Stimulated activated CD4-positive, alpha-beta T cell treated with anti-CD3 and anti-CD28 coated beads, TNF-alpha, amount 100 ng/mL, for 24 hours (primary cell): Measurements from ENCODE around the gene ADRA2C.

Experiments
- DNase-seq, 3 experiments: peaks; one replicate each; pipeline ENCODE4 v3.0.0-alpha.2; 2020; ENCODE audit warnings: low read depth in 3 of 3

ADRA2C gene

DNA sequence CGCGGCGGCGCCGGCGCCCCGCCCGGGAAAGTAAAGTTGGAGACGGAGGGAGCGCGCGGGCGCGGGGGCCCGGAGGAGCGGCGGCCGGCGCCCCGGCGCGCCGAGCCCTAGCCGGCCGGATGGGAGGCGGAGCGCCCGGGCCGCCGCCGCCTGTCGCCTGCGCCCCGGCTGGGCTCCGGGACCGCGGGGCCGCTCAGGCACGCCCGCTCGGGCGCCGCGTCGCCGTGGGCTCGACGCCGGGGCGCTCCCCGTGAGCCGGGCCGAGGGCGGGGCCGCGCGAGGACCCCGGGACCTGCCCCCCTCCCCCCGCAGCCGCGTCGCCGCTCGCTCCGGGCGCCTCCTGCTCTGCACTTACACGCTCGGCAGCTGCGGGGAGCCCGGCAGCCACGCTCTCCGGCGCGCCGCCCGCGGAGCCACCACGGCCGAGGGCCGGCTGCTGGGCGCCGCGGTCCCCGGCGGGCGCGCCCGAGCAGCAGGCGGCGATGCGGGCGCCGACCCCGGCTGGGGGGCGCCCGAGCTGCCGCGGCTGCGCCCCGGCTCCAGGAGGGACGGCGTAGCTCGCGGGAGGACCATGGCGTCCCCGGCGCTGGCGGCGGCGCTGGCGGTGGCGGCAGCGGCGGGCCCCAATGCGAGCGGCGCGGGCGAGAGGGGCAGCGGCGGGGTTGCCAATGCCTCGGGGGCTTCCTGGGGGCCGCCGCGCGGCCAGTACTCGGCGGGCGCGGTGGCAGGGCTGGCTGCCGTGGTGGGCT, at the start of gene ADRA2C:
TSS of gene ADRA2C (plus strand) at position 350 of the 749 bp plus-strand sequence. CDS start at position 572, 222 bp downstream.
- DNase-seq, result no peak

DNA sequence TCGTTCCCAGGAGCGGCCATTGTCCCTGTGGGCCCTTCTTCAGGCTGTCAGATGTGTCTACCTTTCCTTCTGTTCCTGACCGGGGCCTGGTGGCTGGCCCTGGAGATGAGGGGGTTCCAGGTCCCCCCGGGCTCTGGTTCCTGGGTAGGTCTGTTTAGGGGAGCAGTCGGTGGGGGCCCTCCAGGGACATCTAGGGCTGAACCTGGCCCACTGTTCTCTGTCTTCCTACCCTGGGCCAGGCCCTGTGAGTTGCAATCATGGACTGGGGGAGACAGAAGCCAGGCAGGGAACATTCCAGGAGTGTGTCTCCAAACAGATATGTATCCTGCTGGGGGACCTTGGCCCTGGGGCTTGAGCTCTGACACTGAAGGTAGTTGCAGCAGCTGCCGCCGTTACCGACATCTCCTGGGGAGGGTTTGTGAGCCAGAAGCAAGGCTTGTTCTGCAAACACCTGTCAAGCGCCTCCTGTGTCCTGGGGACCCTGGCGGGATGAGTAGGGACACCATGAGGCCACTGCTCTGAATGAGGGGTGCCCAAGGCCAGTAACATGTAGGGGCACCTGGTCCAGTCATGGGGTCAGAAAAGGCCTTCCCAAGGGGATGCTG, 49.5 kb upstream of the ADRA2C start:
- no peak for DNase-seq

GRCh38 chr4:3717241-3717640, 48.9 kb upstream of the ADRA2C start:
- DNase-seq, result no peak

GRCh38 chr4:3718462-3718861, 47.7 kb upstream of the ADRA2C start:
- DNase-seq, result no peak

GRCh38 chr4:3719191-3719590, 47.0 kb upstream of the ADRA2C start:
- DNase-seq, result no peak

DNA sequence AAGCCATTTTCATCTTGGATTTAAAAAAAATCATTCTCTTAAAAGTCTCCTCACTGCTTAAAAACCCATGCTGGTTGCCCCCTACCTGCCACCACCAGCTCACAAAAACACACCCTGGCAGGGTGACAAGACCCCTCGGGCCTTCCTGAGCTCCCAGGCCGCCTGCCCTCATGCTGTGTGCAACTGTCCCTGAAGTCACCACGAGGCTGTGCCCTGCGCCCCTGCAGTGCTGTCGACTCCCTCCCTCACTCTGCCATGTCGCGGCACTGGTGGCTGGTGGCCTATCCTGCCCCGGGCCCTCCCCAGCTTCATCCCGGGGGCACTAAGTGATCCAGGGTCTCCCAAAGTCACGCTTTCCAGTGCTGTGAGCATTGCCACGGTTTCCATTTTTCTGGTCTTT, 46.3 kb upstream of the ADRA2C start:
- DNase-seq, result no peak

DNA sequence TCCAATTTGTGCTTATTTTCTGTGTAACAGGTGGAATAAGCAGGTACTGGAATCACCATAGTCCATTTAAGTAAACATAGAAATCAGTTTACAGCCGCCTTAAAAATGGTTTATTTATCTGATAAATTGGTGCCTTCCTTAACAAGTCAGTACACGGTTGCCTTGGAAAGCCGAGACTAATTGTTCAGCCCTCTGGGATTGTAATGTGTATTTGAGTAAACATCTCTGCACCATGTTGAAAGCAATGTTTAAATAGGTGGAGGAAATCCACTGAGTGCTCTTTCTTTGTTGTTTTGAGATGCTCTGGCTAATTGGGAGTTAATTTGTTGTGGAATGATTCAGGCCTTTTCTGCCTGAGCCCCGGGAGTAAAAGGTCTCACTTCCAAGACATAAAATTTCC, 45.7 kb upstream of the ADRA2C start:
- no peak for DNase-seq

DNA sequence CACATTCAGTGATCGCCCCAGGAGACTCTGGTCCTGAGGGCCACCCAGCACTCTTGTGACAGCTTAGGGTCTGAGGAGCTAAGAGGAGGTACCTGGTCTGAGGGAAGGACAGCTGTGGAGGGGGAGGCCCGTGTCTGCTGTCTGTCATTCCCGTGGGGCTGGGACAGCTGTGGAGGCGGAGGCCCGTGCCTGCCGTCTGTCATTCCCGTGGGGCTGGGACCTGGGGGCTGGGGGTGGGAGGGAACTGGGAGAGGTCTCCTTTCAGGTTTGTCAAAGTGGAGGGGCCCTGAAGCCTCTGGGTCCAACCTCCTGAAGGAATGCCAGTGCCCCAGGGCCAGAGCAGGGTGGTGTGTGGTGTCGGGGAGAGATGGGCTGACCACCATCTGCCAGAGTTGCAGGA, 45.0 kb upstream of the ADRA2C start:
- no peak for DNase-seq

DNA sequence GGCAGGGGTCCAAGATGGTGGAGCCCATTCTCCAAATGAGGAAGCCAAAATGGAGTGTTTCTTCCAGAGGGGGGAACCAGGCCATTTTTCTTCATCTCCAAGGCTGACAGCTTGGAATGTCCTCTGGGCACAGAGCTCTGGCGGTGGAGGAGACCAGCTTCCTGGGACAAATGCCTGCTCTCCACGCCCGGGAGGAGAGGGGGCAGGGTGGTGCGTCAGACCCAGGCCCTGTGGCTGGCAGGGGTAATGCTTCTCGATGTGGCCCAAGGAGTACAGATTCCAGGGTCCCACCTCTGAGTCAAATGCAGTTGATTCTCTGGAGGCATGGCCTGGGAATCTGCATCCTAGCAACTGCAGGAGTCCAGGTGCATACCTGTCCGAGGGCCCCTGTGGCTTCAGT, 44.6 kb upstream of the ADRA2C start:
- no peak for DNase-seq

GRCh38 chr4:3722446-3723231, 43.5 kb upstream of the ADRA2C start:
- DNase-seq, result no peak

GRCh38 chr4:3723232-3723642, 42.9 kb upstream of the ADRA2C start:
- DNase-seq, result no peak

GRCh38 chr4:3724319-3725231, 41.6 kb upstream of the ADRA2C start:
- no peak for DNase-seq

DNA sequence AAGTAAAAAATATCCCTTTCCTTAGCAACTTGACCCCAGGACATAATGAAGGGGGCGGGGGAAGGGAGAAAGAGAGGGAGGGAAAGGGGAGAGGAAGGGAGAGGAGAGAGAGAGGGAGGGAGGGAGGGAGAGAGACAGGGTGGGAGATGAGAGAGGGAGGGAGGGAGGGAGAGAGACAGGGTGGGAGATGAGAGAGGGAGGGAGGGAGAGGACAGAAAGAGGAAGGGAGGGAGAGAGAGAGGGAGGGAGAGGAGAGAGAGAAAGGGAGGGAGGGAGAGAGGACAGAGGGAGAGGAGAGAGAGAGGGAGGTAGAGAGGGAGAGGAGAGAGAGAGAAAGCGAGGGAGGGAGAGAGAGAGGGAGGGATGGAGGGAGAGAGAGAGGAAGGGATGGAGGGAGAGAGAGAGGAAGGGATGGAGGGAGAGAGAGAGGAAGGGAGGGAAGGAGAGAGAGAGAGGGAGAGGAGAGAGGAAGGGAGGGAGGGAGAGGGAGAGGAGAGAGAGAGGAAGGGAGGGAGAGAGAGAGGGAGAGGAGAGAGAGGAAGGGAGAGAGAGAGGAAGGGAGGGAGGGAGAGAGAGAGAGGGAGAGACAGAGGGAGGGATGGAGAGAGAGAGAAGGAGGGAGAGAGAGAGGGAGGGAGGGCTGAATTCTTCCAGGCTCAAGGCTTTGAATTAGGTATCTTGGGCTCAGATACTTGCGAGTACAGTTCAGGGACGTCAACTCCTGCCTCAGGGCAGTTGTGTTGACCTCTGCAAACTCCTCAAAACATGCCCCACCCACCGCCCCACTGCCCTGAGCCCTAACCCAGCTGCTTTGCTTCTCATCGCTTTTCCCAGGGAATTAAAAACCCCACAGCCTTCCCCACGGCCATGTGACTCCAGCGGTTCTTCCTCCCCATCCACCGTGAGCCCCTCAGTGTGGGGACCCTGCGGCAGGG, 40.0 kb upstream of the ADRA2C start:
- no peak for DNase-seq

DNA sequence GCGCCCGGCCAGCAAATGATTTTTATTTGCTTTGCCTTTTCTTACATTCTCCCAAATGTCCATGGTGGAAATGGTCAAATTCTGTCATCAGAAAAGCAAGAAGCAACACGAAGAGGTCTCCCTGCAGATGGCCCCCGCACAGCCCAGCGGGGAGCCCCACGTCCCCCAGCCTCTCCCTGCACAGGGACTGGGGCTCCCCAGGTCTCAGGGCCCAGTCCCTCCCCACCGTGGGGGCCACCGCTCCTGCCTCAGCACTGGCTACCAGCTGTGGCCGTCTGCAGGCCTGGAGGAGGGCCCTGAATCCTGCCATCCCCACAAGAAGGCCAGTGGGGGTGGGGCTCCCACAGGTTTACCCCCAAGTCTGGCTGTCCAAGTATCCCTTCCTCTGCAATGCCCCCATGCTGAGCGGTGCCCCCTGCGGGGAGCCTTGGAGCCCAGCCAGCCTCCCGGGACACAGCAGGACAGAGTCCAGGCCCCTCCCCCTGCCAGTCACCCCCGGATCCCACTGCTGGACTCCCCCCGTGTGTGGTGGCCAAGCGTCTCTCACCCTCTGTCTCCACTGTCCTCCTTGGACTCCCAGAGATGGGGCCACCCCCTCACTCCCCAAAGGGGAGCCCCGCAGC, 38.2 kb upstream of the ADRA2C start:
- DNase-seq, result no peak

DNA sequence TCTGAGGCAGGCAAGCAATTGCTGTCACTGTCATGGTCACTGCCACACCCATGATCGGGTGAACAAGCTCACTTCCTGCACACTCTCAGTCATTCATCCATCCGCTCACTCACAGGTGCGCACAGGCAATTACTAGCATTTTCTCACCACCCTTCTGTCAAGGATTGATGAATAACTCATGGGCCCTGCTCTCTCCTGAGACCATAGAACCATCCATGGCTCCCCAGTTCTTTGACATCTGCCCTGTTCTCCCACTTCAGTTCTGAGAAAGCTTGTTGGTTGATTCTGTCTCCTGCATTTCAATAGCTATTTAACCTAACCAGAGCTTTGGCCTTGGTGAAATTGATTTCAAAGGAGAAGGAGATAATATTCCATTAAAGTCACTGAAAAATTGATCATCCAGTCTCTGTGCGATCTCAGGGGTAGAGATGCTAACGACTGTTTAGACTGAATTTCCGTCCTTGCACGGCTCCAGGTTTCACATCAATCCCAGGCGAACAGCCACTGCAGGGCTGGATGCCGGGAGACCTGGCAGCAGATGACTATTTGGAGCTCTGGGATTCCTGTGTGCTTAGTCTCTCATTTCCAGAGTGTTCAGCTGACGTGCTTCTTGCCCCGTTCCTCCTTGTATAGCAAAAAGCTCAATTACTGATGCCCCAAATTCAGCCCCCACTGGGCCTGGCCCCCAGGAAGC, 36.9 kb upstream of the ADRA2C start:
- DNase-seq, result no peak

DNA sequence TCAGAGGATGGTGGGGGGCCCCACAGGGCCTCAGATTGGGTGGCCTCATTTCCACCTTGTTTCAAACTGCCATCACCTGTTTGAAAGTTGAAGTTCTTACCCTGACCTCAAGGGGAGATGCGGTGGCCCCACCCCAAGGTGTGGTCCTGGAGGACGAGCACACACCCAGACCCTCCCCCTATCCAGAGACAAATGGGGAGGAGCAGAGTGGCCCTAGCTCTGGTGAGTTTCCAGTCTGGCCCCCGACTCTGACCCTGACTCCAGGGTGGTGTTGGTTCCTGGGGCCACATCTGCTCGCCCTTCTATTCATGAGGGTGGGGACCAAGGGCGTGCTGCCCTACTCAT, 36.3 kb upstream of the ADRA2C start:
- DNase-seq, result no peak

DNA sequence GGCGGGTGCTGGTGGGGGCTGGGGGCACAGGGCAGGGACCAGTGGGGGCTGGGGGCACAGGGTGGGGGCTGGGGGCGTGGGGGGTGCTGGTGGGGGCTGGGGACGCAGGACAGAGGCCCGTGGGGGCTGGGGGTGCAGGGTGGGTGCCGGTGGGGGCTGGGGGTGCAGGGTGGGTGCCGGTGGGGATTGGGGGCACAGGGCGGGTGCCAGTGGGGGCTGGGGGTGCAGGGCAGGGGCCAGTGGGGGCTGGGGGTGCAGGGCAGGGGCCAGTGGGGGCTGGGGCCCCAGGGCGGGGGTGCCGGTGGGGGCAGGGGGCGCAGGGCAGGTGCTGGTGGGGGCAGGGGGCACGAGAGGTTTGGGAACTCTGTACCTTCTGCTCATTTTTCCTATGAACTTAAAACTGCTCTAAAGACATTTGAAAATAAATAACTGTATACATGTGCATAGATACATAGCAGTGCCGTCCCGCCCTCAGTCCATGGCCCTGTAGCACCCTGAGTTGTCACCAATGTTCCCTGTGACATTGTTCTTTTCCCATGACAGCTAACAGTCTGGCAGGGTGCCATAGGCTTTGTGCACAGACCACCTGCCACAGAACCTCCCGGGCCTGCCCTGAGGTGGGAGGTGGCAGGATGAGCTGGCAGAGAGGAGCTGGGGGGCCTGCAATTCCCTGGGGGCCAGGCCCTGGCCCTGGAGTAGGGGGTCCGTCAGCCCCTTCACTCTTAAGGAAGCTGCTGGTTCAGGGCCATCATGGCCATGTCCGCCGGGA, 35.6 kb upstream of the ADRA2C start:
- DNase-seq, result no peak

DNA sequence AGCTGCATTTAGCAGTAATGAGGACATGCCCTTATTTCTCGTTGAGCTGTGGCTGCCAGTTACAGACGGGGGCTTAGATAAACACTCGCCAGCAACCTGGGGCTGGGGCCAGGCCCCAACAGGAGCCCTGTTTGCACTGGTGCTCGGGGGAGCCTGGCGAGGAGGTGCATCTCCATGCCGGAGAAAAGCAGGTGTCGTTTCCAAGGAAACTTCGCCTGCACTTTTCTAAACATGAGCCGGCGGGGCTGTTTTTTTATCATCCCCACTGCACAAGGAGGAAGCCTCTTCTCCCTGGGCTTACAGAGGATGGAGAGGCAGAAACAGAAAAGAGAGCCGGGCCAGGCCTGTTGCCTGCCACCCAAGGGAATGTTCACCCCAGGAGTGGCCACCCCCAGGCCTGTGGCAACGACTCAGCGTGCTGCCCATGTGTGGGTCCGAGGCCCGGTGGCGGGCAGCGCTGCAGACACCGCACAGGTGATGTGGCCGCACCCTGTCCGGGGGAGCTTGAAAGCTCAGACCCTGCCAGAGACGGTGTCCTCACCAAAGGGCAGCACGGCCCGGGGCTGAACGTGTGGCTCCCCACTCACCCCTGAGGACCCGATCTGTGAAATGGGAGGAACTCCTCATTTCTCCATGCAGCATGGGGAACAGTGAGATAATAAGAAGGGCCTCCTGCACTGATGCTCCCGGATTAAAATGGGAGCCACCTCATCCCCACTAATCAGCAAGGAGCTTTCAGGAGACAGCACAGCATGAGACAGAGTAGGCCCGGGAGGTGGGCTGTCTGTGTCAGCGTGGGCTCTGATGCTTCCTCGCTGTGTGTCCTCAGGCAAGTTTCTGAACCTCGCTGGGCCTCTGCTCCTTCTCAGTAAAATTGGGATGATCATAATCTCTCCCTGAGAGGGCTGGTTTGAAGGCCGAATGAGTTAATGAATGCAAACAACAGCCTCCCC, 33.8 kb upstream of the ADRA2C start:
- DNase-seq, result no peak
